Thyroid gland (tissue), 4 donors: ENCODE results near the gene TIPIN.

Source experiments
- POLR2A ChIP-seq, 2 donors: fragments of 450-650 bp; IDR thresholded peaks; one replicate each; pipeline ENCODE4 v1.6.1; 2017; ENCODE audit warnings: antibody characterized with exemption in 2 of 2, mild to moderate bottlenecking in 2 of 2, moderate library complexity in 1 of 2
- TF ChIP-seq, protein P1 (sequence below), 6 experiments: fragments of 200-600 bp in 3 of 6; fragments of 450-650 bp in 3 of 6; sonication (generic) in 3 of 6; IDR thresholded peaks; one replicate each; pipeline ENCODE4 v1.5.1; 2016 to 2019; ENCODE audit warnings: antibody characterized with exemption in 6 of 6, mild to moderate bottlenecking in 2 of 6, inconsistent platforms in 1 of 6, moderate library complexity in 1 of 6

DNA sequence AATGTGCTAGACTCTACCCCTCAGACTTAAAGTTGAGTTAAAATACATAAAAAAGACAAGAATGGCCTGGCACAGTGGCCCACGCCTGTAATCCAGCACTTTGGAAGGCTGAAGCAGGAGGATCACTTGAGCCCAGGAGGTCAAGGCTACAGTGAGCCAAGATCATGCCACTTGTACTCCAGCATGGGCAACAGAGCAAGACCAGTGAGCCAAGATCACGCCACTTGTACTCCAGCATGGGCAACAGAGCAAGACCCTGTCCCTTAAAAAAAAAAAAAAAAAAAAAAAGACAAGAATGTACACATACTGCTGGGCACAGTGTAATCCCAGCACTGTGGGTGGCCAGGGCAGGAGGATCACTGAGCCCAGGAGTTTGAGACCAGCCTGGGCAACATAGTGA lies 45.7 kb downstream of the TIPIN start:
- TF ChIP-seq, protein P1, sequence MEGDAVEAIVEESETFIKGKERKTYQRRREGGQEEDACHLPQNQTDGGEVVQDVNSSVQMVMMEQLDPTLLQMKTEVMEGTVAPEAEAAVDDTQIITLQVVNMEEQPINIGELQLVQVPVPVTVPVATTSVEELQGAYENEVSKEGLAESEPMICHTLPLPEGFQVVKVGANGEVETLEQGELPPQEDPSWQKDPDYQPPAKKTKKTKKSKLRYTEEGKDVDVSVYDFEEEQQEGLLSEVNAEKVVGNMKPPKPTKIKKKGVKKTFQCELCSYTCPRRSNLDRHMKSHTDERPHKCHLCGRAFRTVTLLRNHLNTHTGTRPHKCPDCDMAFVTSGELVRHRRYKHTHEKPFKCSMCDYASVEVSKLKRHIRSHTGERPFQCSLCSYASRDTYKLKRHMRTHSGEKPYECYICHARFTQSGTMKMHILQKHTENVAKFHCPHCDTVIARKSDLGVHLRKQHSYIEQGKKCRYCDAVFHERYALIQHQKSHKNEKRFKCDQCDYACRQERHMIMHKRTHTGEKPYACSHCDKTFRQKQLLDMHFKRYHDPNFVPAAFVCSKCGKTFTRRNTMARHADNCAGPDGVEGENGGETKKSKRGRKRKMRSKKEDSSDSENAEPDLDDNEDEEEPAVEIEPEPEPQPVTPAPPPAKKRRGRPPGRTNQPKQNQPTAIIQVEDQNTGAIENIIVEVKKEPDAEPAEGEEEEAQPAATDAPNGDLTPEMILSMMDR (IDR thresholded peaks at IDR 0.05), result no peak
- TF ChIP-seq POLR2A (IDR thresholded peaks at IDR 0.05), result no peak
